ENCODE results near the gene GJB5.
A peak's percentile ranks its signal among the peaks of the same experiment; 100 is the strongest.

The GJB5 gene

GRCh38 chr1:34736692-34737091 lies 18.2 kb upstream of the GJB5 start:
- TF ChIP-seq, protein P1, sequence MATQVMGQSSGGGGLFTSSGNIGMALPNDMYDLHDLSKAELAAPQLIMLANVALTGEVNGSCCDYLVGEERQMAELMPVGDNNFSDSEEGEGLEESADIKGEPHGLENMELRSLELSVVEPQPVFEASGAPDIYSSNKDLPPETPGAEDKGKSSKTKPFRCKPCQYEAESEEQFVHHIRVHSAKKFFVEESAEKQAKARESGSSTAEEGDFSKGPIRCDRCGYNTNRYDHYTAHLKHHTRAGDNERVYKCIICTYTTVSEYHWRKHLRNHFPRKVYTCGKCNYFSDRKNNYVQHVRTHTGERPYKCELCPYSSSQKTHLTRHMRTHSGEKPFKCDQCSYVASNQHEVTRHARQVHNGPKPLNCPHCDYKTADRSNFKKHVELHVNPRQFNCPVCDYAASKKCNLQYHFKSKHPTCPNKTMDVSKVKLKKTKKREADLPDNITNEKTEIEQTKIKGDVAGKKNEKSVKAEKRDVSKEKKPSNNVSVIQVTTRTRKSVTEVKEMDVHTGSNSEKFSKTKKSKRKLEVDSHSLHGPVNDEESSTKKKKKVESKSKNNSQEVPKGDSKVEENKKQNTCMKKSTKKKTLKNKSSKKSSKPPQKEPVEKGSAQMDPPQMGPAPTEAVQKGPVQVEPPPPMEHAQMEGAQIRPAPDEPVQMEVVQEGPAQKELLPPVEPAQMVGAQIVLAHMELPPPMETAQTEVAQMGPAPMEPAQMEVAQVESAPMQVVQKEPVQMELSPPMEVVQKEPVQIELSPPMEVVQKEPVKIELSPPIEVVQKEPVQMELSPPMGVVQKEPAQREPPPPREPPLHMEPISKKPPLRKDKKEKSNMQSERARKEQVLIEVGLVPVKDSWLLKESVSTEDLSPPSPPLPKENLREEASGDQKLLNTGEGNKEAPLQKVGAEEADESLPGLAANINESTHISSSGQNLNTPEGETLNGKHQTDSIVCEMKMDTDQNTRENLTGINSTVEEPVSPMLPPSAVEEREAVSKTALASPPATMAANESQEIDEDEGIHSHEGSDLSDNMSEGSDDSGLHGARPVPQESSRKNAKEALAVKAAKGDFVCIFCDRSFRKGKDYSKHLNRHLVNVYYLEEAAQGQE (IDR thresholded peaks at IDR 0.05; ENCODE audit: insufficient read depth in 1 of 2, low read depth in 2 of 2, low read length in 2 of 2), result no peak
- TF ChIP-seq FOXP2 (optimal IDR thresholded peaks at IDR 0.05; ENCODE audit: borderline replicate concordance, extremely low read depth, extremely low read length, insufficient read depth) (no peak), POLR2AphosphoS5 (IDR thresholded peaks at IDR 0.05; ENCODE audit: low read depth, low read length) (no peak), SIN3A (IDR thresholded peaks at IDR 0.05; ENCODE audit: borderline replicate concordance, insufficient read depth, low read length) (no peak), TAF1 (IDR thresholded peaks at IDR 0.05; ENCODE audit: borderline replicate concordance, insufficient read depth, low read length) (no peak)

DNA sequence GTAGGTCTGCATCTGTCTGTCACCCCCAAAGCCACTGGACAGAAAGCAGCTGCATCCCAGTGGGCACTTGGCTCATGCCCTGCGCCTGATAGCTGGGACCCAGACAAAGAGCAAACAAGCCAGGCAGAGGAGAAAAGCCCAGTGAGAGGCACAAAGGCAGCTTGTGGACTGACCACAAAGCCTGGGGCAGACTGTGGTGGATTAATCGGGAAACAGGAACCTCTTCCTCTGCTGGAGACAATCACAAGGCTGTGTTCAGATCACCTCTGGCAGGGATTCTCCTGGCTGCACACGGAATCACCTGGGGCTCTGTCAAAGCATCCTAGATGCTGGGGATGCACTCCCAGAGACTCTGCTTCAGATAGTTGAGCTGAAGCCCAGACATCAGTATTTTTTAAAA lies 15.2 kb upstream of the GJB5 start:
- no peak for TF ChIP-seq TAF1 (IDR thresholded peaks at IDR 0.05; ENCODE audit: borderline replicate concordance, insufficient read depth, low read length)
- no peak for TF ChIP-seq SIN3A (IDR thresholded peaks at IDR 0.05; ENCODE audit: borderline replicate concordance, insufficient read depth, low read length)
- TF ChIP-seq, protein P1 (IDR thresholded peaks at IDR 0.05; ENCODE audit: insufficient read depth in 1 of 2, low read depth in 2 of 2, low read length in 2 of 2), result no peak
- no peak for TF ChIP-seq FOXP2 (optimal IDR thresholded peaks at IDR 0.05; ENCODE audit: borderline replicate concordance, extremely low read depth, extremely low read length, insufficient read depth)
- TF ChIP-seq POLR2AphosphoS5 (IDR thresholded peaks at IDR 0.05; ENCODE audit: low read depth, low read length), result no peak

DNA sequence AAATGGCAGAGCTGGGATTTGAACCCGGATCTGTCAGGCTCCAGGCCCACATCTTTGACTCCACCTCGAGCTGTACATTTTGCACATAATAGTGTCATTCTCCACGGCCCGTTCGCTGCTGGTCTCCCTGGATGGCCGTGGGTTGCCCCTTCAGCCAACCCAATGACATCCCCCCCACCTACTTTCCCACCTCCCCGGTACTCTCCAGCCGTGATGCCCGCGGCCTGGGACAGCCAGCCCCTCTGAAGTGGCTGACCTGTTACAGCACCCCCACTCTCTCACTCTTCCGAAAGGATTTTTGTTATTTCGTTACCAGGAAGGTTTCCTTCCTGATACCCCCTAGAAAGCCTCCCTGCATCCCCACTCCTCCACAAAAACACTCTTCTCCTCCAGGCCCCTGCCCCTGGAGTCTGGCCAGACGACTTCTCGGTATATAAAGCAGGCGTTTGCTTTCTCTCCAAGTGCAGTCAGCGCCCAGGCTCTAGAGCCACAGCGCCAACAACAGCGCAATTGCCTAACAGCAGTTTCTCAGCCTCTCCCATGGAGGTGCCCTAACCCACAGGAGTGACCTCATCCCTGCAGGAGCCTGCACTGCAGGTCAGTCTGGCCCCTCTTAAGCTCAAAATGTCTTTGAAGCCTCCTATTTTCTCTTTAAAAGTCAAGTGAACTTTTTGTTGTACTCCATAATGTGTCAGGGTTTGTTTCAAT lies 14.5 kb upstream of the GJB5 start:
- TF ChIP-seq, protein P1 (IDR thresholded peaks at IDR 0.05; ENCODE audit: insufficient read depth in 1 of 2, low read depth in 2 of 2, low read length in 2 of 2), result no peak
- no peak for TF ChIP-seq POLR2AphosphoS5 (IDR thresholded peaks at IDR 0.05; ENCODE audit: low read depth, low read length)
- no peak for TF ChIP-seq FOXP2 (optimal IDR thresholded peaks at IDR 0.05; ENCODE audit: borderline replicate concordance, extremely low read depth, extremely low read length, insufficient read depth)
- TF ChIP-seq TAF1 (IDR thresholded peaks at IDR 0.05; ENCODE audit: borderline replicate concordance, insufficient read depth, low read length), result no peak
- TF ChIP-seq SIN3A (IDR thresholded peaks at IDR 0.05; ENCODE audit: borderline replicate concordance, insufficient read depth, low read length), result no peak

GRCh38 chr1:34742667-34743270 lies 12.1 kb upstream of the GJB5 start:
- TF ChIP-seq POLR2AphosphoS5 (IDR thresholded peaks at IDR 0.05; ENCODE audit: low read depth, low read length) (no peak), TAF1 (IDR thresholded peaks at IDR 0.05; ENCODE audit: borderline replicate concordance, insufficient read depth, low read length) (no peak), FOXP2 (optimal IDR thresholded peaks at IDR 0.05; ENCODE audit: borderline replicate concordance, extremely low read depth, extremely low read length, insufficient read depth) (peak; percentile 27), SIN3A (IDR thresholded peaks at IDR 0.05; ENCODE audit: borderline replicate concordance, insufficient read depth, low read length) (no peak)
- TF ChIP-seq, protein P1 (IDR thresholded peaks at IDR 0.05; ENCODE audit: insufficient read depth in 1 of 2, low read depth in 2 of 2, low read length in 2 of 2), result no peak
